ENCODE measurements around the gene MSGN1.

The MSGN1 gene

DNA sequence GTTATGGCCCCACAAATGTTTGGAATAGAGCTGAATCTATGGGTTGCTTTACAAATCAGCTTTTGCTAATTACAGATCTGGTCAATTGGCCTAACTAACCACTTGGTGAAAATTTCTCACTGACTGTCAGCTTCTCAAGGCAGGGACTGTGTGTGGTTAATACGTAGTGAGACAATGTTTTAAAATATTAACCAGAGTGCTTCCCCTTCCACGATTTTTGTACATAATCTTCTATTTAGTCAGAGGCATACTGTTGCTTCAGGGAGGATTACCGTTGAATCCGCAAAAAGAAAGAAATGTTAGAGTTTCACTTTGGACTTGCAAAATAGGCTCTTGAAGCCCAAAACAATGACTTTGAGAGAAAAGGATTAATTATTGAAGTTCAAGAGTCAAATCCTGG lies 47.3 kb downstream of the MSGN1 start:
- TF ChIP-seq ZNF565 (CRISPR knock-in tag; conservative IDR thresholded peaks at IDR 0.05; ENCODE audit: low read depth) (no peak), ZNF70 (CRISPR knock-in tag; IDR thresholded peaks at IDR 0.05) (no peak), ARNTL (CRISPR knock-in tag; IDR thresholded peaks at IDR 0.05; ENCODE audit: borderline replicate concordance, low read depth) (no peak), ESRRG (CRISPR knock-in tag; IDR thresholded peaks at IDR 0.05) (no peak), ZC3H10 (CRISPR knock-in tag; IDR thresholded peaks at IDR 0.05) (no peak), CREB5 (CRISPR knock-in tag; IDR thresholded peaks at IDR 0.05; ENCODE audit: low read depth) (no peak), RARB (CRISPR knock-in tag; IDR thresholded peaks at IDR 0.05) (no peak), TSHZ2 (CRISPR knock-in tag; IDR thresholded peaks at IDR 0.05) (no peak), TOX (CRISPR knock-in tag; IDR thresholded peaks at IDR 0.05; ENCODE audit: borderline replicate concordance) (no peak), ISL1 (CRISPR knock-in tag; IDR thresholded peaks at IDR 0.05) (no peak), GLIS3 (CRISPR knock-in tag; IDR thresholded peaks at IDR 0.05) (no peak), ZFP30 (CRISPR knock-in tag; IDR thresholded peaks at IDR 0.05) (no peak), BACH2 (CRISPR knock-in tag; IDR thresholded peaks at IDR 0.05; ENCODE audit: borderline replicate concordance) (no peak), PPARA (CRISPR knock-in tag; IDR thresholded peaks at IDR 0.05; ENCODE audit: borderline replicate concordance) (no peak), SNAI2 (CRISPR knock-in tag; IDR thresholded peaks at IDR 0.05) (no peak), PATZ1 (CRISPR knock-in tag; IDR thresholded peaks at IDR 0.05; ENCODE audit: borderline replicate concordance) (no peak), OSR1 (CRISPR knock-in tag; IDR thresholded peaks at IDR 0.05) (no peak)
- TF ChIP-seq, protein P1, sequence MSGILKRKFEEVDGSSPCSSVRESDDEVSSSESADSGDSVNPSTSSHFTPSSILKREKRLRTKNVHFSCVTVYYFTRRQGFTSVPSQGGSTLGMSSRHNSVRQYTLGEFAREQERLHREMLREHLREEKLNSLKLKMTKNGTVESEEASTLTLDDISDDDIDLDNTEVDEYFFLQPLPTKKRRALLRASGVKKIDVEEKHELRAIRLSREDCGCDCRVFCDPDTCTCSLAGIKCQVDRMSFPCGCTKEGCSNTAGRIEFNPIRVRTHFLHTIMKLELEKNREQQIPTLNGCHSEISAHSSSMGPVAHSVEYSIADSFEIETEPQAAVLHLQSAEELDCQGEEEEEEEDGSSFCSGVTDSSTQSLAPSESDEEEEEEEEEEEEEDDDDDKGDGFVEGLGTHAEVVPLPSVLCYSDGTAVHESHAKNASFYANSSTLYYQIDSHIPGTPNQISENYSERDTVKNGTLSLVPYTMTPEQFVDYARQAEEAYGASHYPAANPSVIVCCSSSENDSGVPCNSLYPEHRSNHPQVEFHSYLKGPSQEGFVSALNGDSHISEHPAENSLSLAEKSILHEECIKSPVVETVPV (CRISPR knock-in tag; IDR thresholded peaks at IDR 0.05) = no peak
- ATAC-seq = no peak

- no peak for TF ChIP-seq ZFP30 (CRISPR knock-in tag; IDR thresholded peaks at IDR 0.05)
- no peak for TF ChIP-seq ISL1 (CRISPR knock-in tag; IDR thresholded peaks at IDR 0.05)
- TF ChIP-seq BACH2 (CRISPR knock-in tag; IDR thresholded peaks at IDR 0.05; ENCODE audit: borderline replicate concordance) = no peak
- TF ChIP-seq POU6F1 (CRISPR knock-in tag; IDR thresholded peaks at IDR 0.05; ENCODE audit: borderline replicate concordance, low read depth) = no peak
- no peak for TF ChIP-seq ZNF70 (CRISPR knock-in tag; IDR thresholded peaks at IDR 0.05)
- TF ChIP-seq ZNF565 (CRISPR knock-in tag; conservative IDR thresholded peaks at IDR 0.05; ENCODE audit: low read depth) = no peak
- TF ChIP-seq, protein P1 (CRISPR knock-in tag; IDR thresholded peaks at IDR 0.05) = no peak
- TF ChIP-seq SNAI2 (CRISPR knock-in tag; IDR thresholded peaks at IDR 0.05) = no peak
- TF ChIP-seq PPARA (CRISPR knock-in tag; IDR thresholded peaks at IDR 0.05; ENCODE audit: borderline replicate concordance) = no peak
- no peak for TF ChIP-seq CSDC2 (CRISPR knock-in tag; IDR thresholded peaks at IDR 0.05)
- no peak for TF ChIP-seq ZFP3 (CRISPR knock-in tag; IDR thresholded peaks at IDR 0.05)
- no peak for TF ChIP-seq TSHZ2 (CRISPR knock-in tag; IDR thresholded peaks at IDR 0.05)
- TF ChIP-seq TCF4 (CRISPR knock-in tag; IDR thresholded peaks at IDR 0.05; ENCODE audit: borderline replicate concordance) = no peak
- no peak for ATAC-seq
Observed at GRCh38 chr2:17864676-17865075, 48.4 kb downstream of the MSGN1 start.
